NCI-H2107 treated with DMSO at 0.1 percent for 48 hours (cell line): ENCODE results near the gene SCAP.

ENCODE experiments used
- DNase-seq: peaks from one replicate; lab custom pipeline; 2025; ENCODE audit not compliant: unreplicated experiment; lab: John Stamatoyannopoulos, UW

The SCAP gene

GRCh38 chr3:47414666-47415587, 60.8 kb downstream of the SCAP start:
- no peak for DNase-seq

DNA sequence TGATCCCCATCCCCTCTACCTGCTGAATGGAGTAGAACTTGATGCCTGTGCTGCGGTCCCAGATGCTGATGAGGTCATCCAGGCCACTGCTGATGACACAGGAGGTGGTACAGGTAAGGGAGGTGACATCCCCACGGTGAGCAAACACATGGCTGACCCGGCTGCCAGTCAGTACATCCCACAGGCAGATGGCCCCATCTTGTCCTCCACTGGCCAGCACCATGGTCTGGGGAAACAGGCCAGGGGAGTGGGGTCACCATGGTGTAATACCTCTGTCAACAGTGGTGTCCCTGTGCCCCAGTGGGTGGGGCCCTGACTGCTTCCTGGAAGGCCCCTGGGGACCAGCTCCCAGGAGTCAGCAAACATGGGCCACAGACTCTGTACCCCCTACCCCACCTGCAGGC, 61.6 kb downstream of the SCAP start:
- no peak for DNase-seq

GRCh38 chr3:47413751-47414150, 62.0 kb downstream of the SCAP start:
- no peak for DNase-seq

DNA sequence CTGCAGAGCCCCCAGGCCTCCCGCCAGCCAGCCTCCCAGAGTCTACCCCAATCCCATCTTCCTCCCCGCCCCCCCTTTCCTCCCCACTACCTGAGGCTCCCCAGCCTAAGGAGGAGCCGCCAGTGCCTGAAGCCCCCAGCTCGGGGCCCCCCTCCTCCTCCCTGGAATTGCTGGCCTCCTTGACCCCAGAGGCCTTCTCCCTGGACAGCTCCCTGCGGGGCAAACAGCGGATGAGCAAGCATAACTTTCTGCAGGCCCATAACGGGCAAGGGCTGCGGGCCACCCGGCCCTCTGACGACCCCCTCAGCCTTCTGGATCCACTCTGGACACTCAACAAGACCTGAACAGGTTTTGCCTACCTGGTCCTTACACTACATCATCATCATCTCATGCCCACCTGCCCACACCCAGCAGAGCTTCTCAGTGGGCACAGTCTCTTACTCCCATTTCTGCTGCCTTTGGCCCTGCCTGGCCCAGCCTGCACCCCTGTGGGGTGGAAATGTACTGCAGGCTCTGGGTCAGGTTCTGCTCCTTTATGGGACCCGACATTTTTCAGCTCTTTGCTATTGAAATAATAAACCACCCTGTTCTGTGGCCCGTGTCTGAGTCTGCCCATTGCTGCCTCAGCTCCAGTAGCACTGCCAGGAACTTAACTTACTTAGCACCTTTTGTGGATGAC, 62.8 kb downstream of the SCAP start:
- DNase-seq, result no peak

- DNase-seq, result no peak
Observed at GRCh38 chr3:47412453-47412756, 63.3 kb downstream of the SCAP start.

- DNase-seq, result no peak
Observed at GRCh38 chr3:47411696-47412452, 63.9 kb downstream of the SCAP start.

DNA sequence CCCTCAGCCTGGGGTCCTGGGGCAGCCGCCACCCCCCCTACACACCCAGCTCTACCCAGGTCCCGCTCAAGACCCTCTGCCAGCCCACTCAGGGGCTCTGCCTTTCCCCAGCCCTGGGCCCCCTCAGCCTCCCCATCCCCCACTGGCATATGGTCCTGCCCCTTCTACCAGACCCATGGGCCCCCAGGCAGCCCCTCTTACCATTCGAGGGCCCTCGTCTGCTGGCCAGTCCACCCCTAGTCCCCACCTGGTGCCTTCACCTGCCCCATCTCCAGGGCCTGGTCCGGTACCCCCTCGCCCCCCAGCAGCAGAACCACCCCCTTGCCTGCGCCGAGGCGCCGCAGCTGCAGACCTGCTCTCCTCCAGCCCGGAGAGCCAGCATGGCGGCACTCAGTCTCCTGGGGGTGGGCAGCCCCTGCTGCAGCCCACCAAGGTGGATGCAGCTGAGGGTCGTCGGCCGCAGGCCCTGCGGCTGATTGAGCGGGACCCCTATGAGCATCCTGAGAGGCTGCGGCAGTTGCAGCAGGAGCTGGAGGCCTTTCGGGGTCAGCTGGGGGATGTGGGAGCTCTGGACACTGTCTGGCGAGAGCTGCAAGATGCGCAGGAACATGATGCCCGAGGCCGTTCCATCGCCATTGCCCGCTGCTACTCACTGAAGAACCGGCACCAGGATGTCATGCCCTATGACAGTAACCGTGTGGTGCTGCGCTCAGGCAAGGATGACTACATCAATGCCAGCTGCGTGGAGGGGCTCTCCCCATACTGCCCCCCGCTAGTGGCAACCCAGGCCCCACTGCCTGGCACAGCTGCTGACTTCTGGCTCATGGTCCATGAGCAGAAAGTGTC, 64.7 kb downstream of the SCAP start:
- DNase-seq, result no peak

GRCh38 chr3:47410417-47410720, 65.4 kb downstream of the SCAP start:
- no peak for DNase-seq

DNA sequence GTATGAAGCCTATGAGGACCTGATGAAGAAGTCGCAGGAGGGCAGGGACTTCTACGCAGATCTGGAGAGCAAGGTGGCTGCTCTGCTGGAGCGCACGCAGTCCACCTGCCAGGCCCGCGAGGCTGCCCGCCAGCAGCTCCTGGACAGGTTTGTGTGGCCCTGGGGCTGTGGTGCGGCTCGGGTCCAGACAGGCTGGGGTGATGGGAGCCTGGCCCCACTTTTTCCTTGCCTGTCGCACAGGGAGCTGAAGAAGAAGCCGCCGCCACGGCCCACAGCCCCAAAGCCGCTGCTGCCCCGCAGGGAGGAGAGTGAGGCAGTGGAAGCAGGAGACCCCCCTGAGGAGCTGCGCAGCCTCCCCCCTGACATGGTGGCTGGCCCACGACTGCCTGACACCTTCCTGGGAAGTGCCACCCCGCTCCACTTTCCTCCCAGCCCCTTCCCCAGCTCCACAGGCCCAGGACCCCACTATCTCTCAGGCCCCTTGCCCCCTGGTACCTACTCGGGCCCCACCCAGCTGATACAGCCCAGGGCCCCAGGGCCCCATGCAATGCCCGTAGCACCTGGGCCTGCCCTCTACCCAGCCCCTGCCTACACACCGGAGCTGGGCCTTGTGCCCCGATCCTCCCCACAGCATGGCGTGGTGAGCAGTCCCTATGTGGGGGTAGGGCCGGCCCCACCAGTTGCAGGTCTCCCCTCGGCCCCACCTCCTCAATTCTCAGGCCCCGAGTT, 65.9 kb downstream of the SCAP start:
- no peak for DNase-seq

DNA sequence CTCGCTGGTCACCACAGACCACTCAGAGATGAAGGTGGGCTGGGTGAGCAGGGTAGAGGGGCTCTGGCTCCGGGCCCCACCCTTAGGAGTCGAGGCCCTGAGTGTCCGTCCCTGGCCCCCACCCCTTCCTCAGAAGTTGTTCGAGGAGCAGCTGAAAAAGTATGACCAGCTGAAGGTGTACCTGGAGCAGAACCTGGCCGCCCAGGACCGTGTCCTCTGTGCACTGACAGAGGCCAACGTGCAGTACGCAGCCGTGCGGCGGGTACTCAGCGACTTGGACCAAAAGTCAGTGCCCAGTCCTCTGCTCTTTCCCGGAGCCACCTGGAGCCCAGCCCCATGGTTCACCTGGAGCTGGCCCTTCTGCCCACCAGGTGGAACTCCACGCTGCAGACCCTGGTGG, 66.5 kb downstream of the SCAP start:
- DNase-seq, result no peak

GRCh38 chr3:47408839-47409229, 66.9 kb downstream of the SCAP start:
- DNase-seq, result no peak

DNA sequence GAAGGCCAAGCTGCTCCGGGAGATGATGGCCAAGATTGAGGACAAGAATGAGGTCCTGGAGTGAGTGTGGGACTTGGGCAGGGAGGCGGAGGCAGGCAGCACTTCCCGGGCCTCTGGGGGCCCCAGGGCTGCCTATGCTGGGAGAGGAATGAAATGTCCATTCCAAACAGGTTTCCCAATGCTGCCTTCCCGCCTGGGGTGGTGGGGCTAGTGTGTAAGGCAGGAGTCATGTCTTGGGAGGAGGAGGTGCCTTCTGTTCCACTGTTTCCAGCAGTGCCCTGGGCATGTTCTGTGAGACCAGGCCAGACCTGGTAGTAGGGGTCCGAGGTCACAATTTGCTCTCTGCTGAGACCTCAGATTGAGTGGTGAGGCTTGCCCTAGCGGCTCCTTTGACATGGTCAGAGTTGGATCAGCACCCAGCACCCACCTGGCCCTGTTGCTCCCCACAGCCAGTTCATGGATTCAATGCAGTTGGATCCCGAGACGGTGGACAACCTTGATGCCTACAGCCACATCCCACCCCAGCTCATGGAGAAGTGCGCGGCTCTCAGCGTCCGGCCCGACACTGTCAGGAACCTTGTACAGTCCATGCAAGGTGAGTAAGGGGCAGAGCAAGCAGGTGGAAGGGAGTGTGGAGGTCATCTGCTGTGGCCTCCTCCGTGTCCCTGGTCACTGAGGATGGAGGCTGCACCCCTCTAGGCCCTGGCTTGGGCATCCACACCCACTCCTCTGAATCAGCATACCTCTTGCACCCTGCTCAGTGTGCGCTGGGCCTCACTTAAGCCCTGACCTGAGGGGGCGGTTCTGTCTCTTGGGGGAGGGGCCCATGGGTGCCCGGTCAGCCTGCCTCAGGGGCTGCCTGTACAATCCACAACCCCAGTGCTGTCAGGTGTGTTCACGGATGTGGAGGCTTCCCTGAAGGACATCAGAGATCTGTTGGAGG, 67.6 kb downstream of the SCAP start:
- DNase-seq, result no peak

- no peak for DNase-seq
Observed at GRCh38 chr3:47407237-47407636, 68.5 kb downstream of the SCAP start.

DNA sequence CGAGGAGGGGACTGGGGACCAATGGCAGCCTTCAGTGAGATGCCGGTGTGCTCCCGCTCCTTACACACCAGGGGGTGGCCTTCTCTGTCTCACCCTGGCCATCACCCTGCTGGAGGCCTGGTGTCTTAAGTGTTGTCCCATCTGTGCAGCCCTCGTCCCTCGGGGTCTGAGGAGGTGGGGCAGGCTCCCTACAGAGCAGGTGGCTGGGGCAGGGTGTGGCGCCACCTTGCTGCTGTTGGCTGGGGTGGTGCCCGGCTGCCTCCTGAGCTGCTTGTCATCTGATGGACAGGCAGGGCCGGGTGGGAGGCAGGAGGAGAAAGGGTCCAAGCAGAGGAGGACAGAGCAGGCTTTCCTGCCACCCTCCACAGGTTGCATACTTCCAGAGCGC, 69.0 kb downstream of the SCAP start:
- no peak for DNase-seq

DNA sequence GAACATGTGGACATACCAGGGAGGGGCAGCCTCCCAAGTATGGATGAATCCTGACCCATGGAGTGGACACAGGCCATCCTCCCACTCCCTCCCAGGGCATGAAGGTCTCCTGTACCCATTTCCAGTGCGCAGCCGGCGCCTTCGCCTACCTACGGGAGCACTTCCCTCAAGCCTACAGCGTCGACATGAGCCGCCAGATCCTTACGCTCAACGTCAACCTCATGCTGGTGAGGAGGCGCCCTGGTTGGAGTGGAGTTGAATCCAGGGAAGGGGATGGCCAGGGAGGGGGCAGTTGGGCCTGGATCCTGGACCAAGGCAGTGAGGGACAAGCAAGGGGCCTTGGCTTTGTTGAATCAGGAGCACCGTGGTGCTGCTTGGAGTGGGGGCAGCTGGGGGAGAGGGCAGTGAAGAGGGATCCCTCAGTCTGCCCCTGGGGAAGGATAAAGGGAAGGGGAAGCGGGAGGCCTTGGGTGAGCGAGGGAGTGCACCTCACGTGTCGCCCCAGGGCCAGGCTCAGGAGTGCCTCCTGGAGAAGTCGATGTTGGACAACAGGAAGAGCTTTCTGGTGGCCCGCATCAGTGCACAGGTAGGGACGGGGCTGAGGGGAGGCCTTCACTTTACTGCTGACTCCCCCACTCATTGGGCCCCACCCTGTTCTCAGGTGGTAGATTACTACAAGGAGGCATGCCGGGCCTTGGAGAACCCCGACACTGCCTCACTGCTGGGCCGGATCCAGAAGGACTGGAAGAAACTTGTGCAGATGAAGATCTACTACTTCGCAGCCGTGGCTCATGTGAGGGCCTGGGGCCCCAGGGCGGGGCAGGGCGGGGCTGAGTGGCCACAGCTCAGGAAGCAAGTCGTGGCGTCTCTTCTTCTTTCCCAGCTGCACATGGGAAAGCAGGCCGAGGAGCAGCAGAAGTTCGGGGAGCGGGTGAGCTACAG, 69.7 kb downstream of the SCAP start:
- no peak for DNase-seq

- no peak for DNase-seq
Observed at GRCh38 chr3:47404955-47405790, 70.6 kb downstream of the SCAP start.

GRCh38 chr3:47404431-47404876, 71.3 kb downstream of the SCAP start:
- no peak for DNase-seq
